ENCODE data around the gene H3-3A.

The H3-3A gene

DNA sequence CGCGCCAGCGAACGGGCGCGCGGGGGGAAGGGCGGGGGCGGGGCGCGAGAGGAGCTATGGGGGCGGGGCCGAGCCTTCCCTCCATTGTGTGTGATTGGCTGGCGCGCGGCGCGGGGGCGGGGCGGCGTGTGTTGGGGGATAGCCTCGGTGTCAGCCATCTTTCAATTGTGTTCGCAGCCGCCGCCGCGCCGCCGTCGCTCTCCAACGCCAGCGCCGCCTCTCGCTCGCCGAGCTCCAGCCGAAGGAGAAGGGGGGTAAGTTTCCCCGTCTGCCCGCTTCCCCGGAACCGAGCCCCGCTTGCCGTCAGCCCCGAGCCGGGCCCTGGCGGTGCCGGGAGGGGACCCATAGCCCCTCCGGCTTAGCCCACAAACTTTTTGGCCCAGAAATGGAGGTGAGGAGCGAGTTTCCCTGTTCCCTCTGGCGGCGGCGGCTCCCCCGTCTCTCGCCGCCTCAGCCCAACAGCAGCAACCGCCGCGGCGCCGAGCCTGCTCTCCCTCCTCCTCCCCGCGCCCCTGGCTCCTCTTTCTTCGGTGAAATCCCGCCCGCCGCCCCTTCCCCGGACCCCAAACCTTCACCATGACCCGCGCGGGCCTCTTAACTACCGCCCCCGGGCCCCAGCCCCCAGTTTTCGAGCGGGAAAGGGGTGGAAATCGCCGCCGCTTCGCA, at the start of gene H3-3A:
Gene H3-3A, plus strand, starts transcription at position 159 of the 666 bp plus-strand sequence. CDS start 1,636 bp downstream, outside the sequence.
- peak; percentile 98 for DNase-seq

DNA sequence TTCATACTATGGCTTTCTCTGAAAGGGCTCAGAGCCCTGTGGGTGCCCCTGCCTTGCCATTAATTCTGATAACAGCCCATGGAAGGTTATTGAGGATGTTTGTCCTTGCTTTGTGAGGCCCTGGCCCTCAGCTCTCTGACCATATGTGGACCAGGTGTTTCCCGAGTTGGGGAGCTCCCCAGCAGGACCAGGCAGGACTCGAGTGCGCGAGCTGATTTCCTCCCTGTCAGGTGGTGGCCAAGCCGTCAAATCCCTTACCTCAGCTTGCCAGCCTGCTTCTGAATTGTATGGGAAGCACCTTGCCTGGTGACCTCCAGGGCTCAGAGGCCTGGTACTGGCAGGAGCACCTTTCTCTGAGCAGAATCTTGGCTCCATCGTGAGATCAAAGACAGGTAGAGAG, 45.4 kb upstream of the H3-3A start:
- no peak for DNase-seq

DNA sequence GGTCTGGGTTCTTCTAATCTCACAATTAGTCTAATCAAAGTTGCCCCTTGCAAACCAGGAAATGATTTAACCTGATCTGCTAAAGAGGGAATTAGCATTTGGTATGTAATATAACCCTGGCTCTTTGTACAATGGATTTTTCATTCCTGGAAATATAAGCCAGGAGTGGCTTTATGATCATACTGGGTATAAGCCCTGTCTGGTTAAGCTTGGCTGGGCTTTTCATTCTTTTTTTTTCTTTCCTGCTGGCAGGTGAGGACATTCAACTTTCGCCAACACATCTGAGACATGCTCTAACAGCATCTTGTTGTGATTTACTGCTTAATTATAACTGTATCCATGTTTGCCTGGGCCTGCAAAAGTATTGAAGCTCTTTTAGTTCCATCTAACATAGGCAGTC, 42.9 kb upstream of the H3-3A start:
- no peak for DNase-seq

DNA sequence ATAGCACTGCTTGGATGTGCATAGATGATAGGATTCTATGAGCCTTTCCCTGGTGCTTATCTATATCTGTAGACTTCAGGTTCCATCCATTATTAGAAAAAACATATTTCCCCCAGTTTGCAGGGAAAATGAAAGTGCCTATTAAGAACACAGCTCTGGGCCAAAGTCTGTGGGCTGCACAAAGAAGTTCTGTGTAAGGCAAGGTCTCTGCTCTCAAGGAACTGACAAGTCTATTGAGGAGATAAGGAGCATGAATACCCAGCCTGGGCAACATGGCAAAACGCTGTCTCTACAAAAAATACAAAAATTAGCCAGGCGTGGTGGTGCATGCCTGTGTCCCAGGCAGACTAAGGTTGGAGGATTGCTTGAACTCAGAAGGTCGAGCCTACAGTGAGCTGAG, 41.1 kb upstream of the H3-3A start:
- no peak for DNase-seq

DNA sequence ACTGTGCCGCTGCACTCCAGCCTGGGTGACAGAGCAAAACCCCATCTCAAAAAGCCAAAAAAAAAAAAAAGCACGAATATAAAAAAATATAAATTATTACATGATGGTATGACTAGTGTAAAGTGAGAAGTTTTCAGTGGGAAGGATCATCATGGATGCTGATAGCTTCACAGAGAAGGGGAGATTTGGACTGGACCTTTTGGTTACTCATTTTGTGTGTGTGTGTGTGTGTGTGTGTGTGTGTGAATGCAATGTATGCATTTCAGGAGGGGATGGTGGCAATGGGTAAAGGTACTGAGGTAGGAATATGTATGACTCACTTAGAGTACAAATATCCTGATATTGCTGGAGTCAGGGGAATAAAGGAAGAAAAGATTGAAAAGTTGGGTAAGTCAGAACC, 40.7 kb upstream of the H3-3A start:
- DNase-seq: no peak

DNA sequence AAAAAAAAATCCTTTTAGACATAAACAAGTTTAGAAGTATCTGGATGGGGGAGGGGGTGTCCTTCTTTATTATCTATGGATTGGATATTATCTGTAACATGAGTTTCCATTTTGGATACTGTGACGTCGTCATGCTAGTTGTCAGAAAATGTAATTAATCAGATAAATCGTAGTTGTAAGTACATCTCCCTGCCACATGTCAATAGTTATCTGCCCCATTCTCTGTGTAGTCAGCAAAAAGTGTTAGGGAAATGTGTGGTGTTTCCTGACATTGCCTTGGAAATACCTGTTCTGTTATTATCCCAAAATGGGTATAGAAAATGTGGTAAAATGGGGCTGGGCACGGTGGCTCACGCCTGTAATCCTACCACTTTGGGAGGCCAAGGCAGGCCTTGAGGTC, 38.8 kb upstream of the H3-3A start:
- DNase-seq: no peak

DNA sequence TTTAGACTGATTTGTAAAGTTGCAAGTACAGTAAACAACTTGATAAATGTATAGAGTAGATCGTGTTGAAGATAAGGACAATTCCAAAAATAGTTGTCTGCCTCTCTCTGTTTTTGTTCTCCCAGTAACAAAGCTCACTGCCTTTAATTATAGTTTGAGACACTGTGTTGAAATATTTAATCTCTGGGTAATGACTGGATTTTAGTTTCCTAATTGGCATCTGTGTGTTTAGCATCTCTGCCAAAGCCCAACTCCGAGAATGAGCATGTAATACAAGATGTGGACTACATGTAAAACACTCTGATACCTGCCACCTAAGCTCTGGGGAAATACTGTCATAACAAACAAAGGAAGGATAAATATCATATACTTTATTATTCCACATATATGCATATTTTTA, 35.7 kb upstream of the H3-3A start:
- no peak for DNase-seq

DNA sequence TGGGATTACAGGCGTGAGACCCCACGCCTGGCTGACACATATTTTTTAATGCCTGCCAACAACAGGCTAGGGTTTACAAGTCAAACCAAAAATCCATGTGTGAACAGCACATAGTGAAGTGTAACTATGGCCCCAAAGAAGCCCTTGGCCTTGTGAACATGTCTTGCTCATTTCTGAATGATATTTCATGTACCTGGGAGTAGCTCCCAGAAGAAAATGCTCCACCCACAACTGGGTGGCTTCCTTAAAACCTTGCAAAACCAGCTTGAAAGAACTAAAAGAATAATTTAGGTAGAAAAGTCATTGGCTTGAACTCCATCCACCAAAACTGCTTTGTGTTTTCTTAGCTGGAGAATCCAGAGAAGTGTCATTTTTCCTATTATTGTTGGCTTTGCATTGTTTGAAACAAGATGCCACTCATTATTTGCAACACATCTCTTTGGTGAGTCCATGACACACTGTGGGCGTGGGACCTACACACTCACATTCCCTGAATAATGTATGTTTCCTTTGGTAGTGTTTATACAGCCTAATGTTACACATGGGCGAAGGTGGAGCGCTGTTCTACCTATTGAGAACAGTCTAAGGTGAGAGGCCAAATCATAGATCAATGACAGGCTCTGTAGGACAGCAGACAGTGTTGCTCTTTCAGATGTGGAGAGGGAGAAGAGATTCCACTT, 34.8 kb upstream of the H3-3A start:
- DNase-seq: no peak

DNA sequence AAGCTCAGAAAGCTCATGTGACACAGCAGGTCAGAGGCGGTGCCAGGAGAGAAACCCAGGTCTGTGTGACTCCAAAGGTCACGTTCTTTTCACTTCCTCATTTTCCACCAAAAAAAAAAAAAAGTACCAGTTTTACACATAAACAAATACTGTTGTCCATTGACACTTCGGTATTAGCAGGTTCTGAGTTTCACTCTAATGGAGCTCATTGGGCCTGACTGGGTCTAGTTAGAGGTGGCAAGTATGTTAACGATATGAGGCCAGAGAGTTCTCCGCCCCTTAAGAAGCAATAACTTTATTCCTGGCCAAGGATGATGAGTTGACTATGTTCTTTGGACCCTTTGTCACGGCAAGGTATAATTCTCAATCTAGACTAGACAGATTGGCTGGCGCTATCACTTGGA, 33.4 kb upstream of the H3-3A start:
- no peak for DNase-seq

DNA sequence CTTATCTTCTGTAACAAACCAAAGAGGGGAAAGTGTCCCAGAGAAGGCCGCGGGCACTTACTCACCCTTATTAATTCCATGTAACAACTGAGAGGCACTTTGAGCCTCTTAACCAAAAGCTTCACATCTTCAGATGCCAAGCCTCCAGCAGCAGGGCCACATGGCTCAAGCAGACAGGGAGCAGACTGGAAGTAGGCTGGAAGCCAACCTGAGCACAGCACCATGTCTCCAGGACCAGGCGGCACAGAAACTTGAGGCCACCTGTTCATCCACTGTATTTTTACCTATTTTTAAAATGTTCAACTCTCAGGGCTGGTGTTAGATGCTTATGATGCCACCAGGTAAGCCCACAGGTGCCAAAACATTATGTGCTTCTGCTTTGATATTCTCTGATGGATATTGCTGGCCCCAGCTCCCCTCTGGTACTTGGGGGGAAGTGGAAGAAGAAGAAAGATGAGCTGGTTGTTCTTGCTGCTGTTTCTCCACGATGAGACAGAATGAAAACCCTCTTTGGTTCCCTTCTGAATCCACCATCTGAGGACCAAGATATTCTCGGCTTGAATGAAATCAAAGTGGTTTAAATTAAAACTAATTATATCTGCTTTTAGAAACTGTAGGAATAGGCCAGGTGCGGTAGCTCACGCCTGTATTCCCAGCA, 32.8 kb upstream of the H3-3A start:
- DNase-seq: no peak

DNA sequence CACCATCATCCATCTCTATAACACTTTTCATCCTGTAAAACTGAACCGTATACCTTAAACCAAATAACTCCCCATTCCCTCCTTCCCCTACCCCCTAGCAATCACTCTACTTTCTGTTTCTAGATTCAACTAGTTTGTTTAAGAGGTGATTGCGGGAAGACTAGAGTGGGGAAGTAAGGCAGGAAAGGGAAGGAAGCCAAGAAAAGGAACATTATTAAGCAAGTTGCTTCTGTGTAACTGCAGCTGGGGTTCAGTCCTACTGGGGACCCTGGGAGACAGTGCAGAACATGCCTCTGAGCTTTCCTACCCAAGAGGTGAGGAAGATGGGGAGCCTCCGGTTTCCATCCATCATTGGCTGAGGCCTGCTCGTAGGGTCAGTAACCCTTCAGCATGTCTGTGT, 28.9 kb upstream of the H3-3A start:
- no peak for DNase-seq

DNA sequence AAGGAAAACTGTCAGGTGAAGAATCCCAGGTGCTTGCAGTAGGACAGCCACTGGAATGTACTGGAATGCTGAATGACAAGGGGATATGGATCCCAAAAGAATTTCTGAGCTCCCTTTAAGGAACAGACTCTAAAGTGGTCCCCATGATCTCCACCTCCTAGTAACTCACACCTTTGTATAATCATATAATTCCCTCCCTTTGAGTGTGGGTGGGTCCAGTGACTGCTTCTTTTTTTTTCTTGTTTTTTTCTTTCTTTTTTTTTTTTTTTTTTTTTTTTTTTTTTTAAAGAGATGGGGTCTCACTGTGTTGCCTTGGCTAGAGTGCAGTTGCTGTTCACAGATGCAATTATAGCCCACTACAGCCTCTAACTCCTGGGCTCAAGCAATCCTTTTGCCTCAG, 28.5 kb upstream of the H3-3A start:
- no peak for DNase-seq

DNA sequence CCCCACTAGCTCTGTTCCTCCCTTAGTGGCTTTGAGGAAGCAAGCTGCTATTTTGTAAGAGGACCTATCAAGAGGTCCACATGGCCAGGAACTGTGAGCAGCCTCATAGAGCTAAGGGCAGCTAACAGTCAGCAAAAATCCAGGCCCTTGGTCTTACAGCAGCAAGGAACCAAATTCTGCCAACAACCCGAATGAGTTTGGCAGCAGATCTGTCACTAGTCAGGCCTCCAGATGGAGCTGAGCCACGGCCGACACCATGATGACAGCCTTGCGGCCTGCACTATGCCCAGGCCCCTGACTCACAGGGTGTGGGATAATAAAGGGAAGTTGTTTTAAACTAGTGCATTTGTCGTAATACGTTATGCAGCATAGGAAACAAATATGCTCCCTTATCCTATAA, 28.0 kb upstream of the H3-3A start:
- no peak for DNase-seq

DNA sequence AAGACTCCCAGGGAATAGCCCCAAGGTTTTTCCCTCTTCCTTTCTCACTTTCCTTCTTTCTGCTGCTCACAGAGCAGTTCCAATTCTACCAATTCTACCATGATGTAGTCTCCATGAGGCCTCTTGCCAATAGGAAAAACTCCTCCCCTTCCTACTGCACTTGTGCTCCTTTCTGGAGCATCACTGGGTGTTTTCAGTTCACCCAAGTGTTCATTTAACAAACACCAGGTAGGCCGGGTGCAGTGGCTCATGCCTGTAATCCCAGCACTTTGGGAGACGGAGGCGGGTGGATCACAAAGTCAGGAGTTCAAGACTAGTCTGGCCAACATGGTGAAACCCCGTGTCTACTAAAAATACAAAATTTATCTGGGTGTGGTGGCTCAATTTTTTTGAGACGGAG, 26.6 kb upstream of the H3-3A start:
- DNase-seq: no peak

DNA sequence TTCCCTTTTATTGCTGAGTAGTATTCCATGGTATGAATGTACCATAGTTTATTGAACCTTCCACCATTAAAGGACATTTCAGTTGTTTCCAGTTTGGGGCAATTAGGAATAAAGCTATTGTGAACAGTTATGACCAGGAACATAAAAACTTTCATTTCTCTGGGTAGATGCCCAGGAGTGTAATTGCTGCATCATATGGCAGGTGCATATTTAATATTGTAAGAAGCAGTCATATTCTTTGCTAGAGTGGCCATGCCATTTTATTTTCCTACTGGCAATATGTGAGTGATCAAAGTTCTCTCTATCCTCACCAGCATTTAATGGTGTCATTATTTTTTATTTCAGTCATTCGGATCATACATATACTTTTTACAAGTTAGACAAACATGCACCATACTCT, 23.9 kb upstream of the H3-3A start:
- no peak for DNase-seq

DNA sequence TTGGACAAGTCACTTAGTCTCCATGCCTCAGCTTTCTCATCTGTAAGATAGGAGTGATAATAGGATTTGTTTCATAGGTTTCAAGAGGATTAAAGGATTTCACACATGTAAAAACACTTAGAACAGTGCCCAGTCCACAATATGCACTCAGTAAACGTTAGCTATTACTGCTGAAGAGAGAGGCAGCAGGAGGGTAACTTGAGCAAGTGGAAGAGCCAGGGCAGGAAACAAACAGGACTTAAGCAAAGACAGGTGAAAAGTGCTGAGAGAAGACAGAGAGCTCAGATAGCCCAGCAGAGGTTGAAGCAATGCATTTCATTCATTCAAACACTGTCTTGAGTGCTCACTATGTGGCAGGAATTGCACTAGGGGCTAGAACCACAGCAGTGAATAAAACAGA, 21.1 kb upstream of the H3-3A start:
- DNase-seq: no peak

DNA sequence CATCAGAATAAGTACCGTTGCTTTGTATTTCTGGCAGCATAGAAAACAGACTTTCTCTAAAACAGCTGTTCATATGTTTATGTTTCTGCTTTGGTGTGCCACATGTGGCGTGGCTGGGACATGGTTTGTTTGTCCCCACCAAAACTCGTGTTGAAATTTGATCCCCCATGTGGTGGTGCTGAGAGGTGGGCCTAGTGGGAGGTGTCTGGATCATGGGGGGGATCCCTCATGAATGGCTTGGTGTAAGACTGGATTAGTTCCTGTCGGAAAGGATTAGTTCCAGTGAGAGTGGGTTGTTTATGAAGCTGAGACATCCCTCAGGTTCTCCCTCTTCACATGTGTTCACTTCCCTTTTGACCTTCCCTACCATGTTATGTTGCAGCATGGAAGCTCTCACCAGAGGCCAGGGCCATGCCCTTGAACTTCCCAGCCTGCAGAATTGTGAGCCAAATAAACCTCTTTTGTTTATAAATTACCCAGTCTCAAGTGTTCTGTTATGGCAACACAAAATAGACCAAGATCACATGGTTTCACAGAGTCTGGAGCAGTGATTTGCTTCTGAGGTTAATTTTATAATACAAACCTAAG, 17.9 kb upstream of the H3-3A start:
- no peak for DNase-seq

DNA sequence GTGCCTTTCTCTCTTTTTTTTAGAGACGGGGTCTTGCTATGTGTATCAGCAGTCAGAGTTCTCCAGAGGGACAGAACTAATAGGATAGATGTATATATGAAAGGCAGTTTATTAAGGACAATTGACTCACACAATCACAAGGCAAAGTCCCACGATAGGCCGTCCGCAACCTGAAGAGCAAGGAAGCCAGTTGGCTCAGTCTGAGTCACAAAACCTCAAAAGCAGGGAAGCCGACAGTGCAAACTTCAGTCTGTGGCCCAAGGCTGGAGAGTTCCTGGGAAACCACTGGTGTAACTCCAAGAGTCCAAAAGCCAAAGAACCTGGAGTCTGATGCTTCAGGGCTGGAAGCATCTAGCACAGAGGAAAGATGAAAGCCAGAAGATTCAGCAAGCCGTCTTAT, 16.3 kb upstream of the H3-3A start:
- no peak for DNase-seq

DNA sequence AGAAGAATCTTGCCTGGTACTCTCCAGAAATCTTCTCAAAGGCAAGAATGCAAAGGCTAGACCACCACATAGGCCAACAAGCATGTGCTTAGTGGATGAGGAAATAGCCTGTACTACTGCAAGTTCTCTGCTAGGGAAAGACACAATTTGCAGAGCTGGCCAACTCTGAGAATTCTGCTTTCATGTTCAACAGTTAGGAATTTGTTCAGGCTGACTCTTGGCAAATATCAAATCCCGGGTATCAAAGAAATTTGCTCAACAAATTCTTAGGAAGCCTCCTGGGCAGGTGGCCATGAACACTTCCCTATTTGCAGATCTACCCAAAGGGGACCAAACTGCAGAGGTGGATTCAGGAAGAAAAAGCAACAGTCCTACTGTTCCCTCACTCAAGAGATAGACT, 15.0 kb upstream of the H3-3A start:
- DNase-seq: no peak

DNA sequence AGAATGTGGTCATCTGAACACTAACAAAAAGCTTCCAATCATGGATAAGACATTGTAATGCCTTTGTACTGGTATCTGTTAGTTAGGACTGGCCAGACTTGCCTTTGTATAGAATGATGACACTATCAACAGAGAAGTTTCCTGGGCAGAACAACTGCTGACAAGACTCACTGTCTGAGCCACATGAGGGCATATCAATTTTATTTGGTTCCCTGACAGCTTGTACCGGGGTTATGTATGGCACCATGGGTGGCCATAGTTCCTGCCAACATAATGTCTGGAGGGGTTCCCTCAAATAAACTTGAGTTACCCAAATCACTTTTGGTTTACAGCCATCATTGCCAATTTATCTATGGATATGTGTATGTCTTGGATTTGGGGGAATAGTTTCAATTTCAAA, 13.6 kb upstream of the H3-3A start:
- no peak for DNase-seq

DNA sequence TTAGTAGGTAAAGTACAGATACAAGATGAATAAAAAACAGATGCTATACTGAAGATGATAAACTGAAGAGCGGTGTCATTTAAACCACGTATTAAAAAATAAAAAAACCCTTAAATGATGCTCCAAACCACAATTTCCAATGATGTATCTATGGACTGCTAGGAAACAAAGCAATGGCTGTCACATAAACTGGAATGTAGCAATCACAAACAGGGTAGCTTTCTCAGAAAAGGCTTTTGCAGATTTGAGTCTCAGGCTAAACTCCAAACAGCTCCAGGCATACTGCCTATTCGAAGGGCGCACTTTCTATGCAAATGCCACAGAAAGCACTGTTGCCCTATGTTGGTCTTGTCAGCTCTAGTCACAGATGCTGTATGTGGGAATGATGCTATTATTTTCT, 12.4 kb upstream of the H3-3A start:
- no peak for DNase-seq

DNA sequence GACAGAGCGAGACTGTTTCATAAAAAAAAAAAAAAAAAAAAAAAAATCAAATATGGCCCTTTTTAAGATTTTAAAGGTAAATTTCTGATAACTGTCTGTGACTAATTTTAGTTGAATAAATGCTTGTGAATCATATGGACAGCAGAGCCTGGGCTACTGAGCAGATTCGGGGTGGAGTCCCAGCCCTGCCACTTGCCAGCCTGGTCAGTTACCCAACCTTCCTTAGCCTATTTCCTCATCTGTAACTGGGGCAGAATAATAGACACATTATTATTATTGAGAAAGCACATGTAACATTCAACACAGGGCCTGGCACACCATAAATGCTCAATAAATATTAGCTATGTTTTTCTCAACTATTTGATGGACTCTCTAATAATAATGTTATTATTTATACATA, 11.2 kb upstream of the H3-3A start:
- no peak for DNase-seq

DNA sequence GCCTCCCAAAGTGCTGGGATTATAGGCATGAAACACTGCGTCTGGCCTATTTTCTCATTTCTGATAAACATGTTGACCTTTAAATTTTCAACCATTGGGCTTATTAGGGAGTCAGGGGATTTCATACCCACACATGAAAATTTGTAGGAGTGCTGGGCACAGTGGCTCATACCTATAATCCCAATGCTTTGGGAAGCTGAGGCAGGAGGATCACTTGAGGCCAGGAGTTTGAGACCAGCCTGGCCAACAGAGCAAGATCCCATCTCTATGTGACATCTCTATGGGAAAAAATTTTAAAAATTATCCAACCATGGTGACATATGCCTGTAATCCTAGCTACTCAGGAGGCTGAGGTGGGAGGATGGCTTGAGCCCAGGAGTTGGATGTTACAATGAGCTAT, 10.5 kb upstream of the H3-3A start:
- no peak for DNase-seq
